ENCODE data around the gene OR5AU1.
"Not testable (repeated sequence)": the region's sequence is repeated elsewhere in the genome, so short reads cannot be mapped to it uniquely, and the experiment has no call there.

Gene OR5AU1

DNA sequence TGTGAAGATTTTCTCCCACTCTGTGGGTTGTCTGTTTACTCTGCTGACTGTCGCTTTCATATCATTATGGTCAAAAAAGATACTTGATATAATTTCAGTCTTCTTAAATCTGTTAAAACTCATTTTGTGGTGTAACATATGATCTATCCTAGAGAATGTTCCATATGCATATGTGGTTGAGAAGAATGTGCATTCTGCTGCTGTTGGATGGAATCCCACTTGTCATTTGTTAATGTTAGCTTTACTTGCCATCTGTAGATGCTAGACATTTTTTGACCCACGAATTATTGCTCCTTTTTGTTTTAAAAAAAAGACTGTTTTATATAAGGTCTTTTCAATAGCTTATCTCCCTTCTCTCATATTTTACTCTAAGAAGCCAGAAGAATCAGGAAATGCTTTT lies 26.3 kb upstream of the OR5AU1 start:
- DNase-seq (ENCODE audit: low read depth in 2 of 3, low spot score in 2 of 3): no peak

DNA sequence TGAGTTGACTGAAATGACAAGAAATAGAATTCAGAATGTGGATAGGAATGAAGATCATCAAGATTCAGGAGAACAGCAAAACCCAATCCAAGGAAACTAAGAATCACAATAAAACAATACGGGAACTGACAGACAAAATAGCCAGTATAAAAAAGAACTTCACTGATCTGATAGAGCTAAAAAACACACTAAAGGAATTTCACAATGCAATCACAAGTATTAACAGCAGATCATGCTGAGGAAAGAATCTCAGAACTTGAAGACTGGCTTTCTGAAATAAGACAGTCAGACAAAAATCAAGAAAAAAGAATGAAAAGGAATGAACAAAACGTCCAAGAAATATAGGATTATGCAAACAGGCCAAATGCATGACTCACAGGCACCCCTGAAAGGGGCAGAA lies 15.3 kb upstream of the OR5AU1 start:
- DNase-seq (ENCODE audit: low read depth in 2 of 3, low spot score in 2 of 3): no peak

DNA sequence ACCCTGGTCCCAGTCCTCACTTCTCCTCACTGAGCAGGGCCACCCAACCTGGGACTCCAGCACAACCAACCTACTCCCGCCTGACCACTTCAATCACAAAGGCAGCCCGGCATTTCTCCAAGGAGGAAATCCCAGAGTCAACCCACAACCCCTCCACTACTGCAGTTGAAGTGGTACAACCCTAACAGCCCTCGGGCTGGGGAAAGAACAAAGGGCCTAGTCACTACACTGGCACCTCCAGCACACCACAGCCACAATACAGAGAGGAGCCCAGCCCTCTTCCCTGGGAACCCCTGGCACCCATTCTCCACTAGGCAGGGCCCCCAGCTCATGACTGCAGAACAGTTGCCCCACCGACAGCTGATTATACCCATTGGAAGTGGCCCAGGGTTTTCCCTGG lies 13.7 kb upstream of the OR5AU1 start:
- no peak for DNase-seq (ENCODE audit: low read depth in 2 of 3, low spot score in 2 of 3)

DNA sequence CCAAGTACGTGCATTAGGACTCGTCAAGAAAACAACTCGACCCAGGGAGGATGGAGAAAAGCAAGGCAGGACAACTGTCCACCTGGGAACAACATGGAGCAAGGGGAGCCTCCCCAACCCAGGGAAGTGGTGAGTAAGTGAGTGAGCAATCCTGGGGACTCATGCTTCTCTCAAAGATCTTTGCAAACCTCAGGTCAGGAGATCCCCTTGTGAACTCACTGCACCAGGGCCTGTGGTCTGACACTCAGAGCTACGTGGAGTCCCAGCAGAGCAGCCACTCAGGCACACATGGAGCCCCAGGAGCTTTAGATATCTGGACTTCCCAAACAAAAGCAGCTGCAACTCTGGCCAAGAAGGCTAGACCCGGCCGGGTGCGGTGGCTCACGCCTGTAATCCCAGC lies 12.2 kb upstream of the OR5AU1 start:
- no peak for DNase-seq (ENCODE audit: low read depth in 2 of 3, low spot score in 2 of 3)

DNA sequence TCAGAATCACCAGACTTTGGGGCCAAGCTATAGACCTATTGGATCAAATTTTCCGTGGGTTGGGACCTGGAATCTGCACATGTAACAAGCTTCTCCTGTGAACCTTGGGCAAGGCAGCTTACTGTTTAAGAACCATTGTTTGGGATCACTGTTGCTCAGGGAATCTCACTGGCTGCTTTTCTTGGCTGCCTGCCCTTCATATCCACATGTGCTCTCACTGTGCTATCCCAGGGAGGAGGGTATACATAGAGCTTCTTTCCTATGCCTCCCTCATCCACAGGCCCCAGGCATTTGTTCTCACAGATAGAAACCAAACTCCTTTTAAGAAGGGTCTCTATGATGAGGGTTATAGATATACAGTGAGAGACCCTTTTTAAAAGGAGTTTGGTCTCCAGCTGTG lies 9.8 kb upstream of the OR5AU1 start:
- not testable (repeated sequence) for DNase-seq (ENCODE audit: low read depth in 2 of 3, low spot score in 2 of 3)

GRCh38 chr14:21165002-21165605 lies 9.2 kb upstream of the OR5AU1 start:
- DNase-seq (ENCODE audit: low read depth in 2 of 3, low spot score in 2 of 3): not testable (repeated sequence)

DNA sequence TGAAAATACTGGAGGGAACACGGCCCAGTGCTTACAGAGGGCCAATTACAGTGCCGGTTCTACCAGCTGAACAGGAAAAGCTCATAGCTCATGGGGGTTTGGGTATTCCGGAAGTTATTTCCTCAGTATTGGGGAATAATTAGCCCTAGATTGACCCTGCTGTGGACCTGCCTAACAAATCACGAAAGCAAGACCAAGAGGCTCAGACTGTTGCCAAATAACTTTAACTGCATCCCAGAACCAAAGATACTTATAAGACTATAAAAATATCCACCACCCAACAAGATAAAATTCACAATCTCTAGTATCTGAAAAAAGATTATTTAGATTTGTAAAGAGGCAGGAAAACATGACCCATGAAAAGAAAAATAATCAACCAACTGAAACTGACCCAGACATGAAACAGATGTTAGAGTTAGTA lies 8.0 kb upstream of the OR5AU1 start:
- DNase-seq (ENCODE audit: low read depth in 2 of 3, low spot score in 2 of 3): no peak

DNA sequence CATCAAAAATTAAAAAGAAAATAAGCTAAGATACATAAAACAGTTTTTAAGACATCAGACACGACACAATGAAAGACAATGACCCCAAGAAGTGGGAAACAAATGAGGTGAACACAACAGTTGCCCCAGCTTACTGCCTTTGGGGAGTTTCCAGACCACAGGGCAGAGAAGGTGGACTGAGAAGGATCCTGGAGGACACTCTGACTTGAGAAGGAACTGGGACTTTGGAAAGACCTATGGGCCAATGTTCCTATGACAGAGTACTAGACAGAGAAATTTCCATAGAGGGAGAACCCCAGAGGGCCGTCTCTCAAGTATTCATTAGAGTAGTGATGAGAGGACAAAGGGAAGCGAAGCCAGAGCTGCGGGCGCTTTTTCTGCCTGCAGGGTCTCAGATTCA lies 6.2 kb upstream of the OR5AU1 start:
- no peak for DNase-seq (ENCODE audit: low read depth in 2 of 3, low spot score in 2 of 3)

GRCh38 chr14:21160061-21160610 lies 4.3 kb upstream of the OR5AU1 start:
- no peak for DNase-seq (ENCODE audit: low read depth in 2 of 3, low spot score in 2 of 3)

- not testable (repeated sequence) for DNase-seq (ENCODE audit: low read depth in 2 of 3, low spot score in 2 of 3)
Measured at GRCh38 chr14:21158175-21158574, 2.3 kb upstream of the OR5AU1 start.

GRCh38 chr14:21149641-21150367 lies 6.1 kb downstream of the OR5AU1 start:
- no peak for DNase-seq (ENCODE audit: low read depth in 2 of 3, low spot score in 2 of 3)

DNA sequence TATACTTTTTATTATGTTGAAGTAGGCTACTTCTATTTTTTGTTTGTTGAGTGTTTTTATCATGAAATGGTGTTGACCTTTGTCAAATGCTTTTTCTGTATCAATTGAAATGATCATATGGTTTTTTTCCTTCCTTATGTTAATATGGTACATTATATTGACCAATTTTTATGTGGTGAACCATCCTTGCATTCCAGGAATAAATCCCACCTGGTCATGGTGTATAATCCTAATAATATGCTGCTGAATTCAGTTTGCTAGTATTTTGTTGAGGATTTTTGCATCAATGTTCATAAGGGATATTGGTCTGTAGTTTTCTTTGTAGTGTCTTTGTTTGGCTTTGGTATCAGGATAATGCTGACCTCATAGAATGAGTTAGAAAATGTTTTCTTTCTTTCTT lies 10.4 kb downstream of the OR5AU1 start:
- DNase-seq (ENCODE audit: low read depth in 2 of 3, low spot score in 2 of 3): no peak

GRCh38 chr14:21142357-21142756 lies 13.5 kb downstream of the OR5AU1 start:
- no peak for DNase-seq (ENCODE audit: low read depth in 2 of 3, low spot score in 2 of 3)

- no peak for DNase-seq (ENCODE audit: low read depth in 2 of 3, low spot score in 2 of 3)
Measured at GRCh38 chr14:21136024-21136423, 19.8 kb downstream of the OR5AU1 start.

DNA sequence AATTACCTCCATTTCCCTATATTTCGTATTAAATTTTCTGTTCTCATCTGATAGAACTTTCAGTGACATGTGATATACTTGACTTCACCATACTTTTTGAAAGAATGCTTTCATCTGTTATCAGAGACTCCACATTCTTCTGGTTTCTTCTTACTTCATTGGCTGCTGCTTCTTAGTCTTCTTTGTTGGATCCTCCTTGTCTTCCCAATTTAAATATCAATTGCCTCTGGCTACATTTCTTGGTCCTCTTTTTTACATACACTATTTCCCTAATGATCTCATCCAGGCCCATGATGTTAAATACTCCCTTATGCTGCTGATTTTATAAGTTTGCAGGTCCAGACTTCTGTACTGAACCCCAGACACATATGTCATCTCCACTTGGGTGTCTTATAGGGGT lies 22.0 kb downstream of the OR5AU1 start:
- no peak for DNase-seq (ENCODE audit: low read depth in 2 of 3, low spot score in 2 of 3)

DNA sequence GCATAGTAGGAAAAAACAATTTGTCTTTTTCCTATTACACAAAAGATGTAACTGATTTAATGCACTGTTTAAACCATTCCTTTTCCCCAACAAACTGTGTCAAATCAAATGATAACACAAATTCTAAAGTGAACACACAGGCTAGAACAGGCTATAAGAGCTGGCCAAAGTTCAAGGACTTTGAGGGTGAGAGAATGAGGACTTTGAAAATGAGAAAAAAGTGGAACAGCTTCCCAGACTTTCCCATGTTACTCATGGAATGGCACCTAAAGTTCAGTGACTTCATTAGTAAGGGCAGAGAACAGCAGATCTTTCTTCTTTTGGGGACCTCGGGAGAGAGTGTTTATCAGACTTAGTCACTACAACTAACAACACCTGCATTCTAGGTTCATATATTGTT lies 32.4 kb downstream of the OR5AU1 start:
- DNase-seq (ENCODE audit: low read depth in 2 of 3, low spot score in 2 of 3): no peak

DNA sequence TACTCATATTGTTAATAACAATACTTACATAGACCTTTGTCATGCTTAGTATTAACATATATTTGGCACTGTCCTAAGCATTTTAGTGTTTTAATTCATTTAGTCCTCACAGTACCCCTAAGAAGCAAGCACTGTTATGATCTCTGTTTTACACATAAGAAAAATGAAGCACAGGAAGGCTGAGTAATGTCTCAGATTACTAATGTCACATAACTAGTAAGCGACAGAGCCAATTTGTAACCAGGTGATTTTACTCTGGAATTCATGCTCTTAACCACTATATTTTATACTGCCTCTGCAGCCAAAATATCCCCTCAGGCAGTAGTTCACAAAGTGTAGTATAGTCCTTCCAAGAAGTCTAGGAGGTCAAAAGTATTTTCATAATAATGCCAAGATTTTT lies 34.7 kb downstream of the OR5AU1 start:
- no peak for DNase-seq (ENCODE audit: low read depth in 2 of 3, low spot score in 2 of 3)

DNA sequence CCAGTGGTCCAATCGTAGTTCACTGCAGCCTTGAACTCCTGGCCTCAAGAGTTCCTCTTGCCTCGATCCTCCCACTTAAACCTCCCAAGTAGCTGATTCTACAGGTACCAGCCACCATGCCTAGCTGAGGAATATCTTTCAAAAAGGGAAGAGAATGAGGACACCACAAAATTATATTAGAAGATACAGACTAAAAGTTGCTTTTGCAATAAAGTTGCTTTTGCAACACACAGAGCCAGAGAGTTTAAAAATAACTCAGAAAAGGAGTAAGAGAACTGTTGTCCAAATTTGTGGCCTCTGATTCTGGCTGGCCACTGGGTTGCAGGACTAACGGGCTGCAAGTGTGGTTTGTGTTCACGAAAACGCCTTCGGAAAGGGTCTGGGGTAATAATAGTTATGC lies 35.2 kb downstream of the OR5AU1 start:
- no peak for DNase-seq (ENCODE audit: low read depth in 2 of 3, low spot score in 2 of 3)

- no peak for DNase-seq (ENCODE audit: low read depth in 2 of 3, low spot score in 2 of 3)
Measured at GRCh38 chr14:21118933-21119332, 36.9 kb downstream of the OR5AU1 start.

- DNase-seq (ENCODE audit: low read depth in 2 of 3, low spot score in 2 of 3): no peak
Measured at GRCh38 chr14:21113369-21113768, 42.5 kb downstream of the OR5AU1 start.

- DNase-seq (ENCODE audit: low read depth in 2 of 3, low spot score in 2 of 3): no peak
Measured at GRCh38 chr14:21112255-21112654, 43.6 kb downstream of the OR5AU1 start.

GRCh38 chr14:21109377-21110138 lies 46.3 kb downstream of the OR5AU1 start:
- no peak for DNase-seq (ENCODE audit: low read depth in 2 of 3, low spot score in 2 of 3)

Measured in activated CD8-positive, alpha-beta memory T cell treated with anti-CD3 and anti-CD28 coated beads for 48 hours (primary cell).